Measurements from ENCODE around the gene THSD7A.

Gene THSD7A

GRCh38 chr7:11784769-11785536 lies 47.0 kb downstream of the THSD7A start:
- no peaks in the 10 kb centered on the region for H3K4me1 ChIP-seq (ENCODE audit: control insufficient read depth, insufficient read depth, low read length, unreplicated experiment)
- no peak overlapping the region for H2AFZ ChIP-seq (ENCODE audit: low read length, unreplicated experiment)
- H3K4me3 ChIP-seq (ENCODE audit: low read depth, low read length) = no peak overlapping the region
- H3K27me3 ChIP-seq (ENCODE audit: insufficient read depth, low read length) = 0 out of 2 replicates have a peak, but pooled peaks cover 5% of the 10 kb centered on the region
- H3K36me3 ChIP-seq (ENCODE audit: insufficient read depth, low read length) = no peaks in the 10 kb centered on the region
- no peaks in the 10 kb centered on the region for H3K79me2 ChIP-seq (ENCODE audit: control insufficient read depth, insufficient read depth, low read length, unreplicated experiment)
- H3K27ac ChIP-seq (ENCODE audit: low read depth, low read length) = no peak overlapping the region

GRCh38 chr7:11779864-11780674 lies 51.9 kb downstream of the THSD7A start:
- no peaks in the 10 kb centered on the region for H3K79me2 ChIP-seq (ENCODE audit: control insufficient read depth, insufficient read depth, low read length, unreplicated experiment)
- H3K27ac ChIP-seq (ENCODE audit: low read depth, low read length) = no peak overlapping the region
- no peak overlapping the region for H3K4me3 ChIP-seq (ENCODE audit: low read depth, low read length)
- H2AFZ ChIP-seq (ENCODE audit: low read length, unreplicated experiment) = no peak overlapping the region
- H3K36me3 ChIP-seq (ENCODE audit: insufficient read depth, low read length) = no peaks in the 10 kb centered on the region
- no peaks in the 10 kb centered on the region for H3K27me3 ChIP-seq (ENCODE audit: insufficient read depth, low read length)
- no peaks in the 10 kb centered on the region for H3K4me1 ChIP-seq (ENCODE audit: control insufficient read depth, insufficient read depth, low read length, unreplicated experiment)

- Histone ChIP-seq H3K79me2 (ENCODE audit: control insufficient read depth, insufficient read depth, low read length, unreplicated experiment) (no peaks in the 10 kb centered on the region), H3K4me3 (ENCODE audit: low read depth, low read length) (no peak overlapping the region), H2AFZ (ENCODE audit: low read length, unreplicated experiment) (no peak overlapping the region), H3K27me3 (ENCODE audit: insufficient read depth, low read length) (no peaks in the 10 kb centered on the region), H3K27ac (ENCODE audit: low read depth, low read length) (no peak overlapping the region), H3K4me1 (ENCODE audit: control insufficient read depth, insufficient read depth, low read length, unreplicated experiment) (no peaks in the 10 kb centered on the region), H3K36me3 (ENCODE audit: insufficient read depth, low read length) (no peaks in the 10 kb centered on the region)
Observed at GRCh38 chr7:11776039-11776438, 56.0 kb downstream of the THSD7A start.

GRCh38 chr7:11775401-11775800 lies 56.6 kb downstream of the THSD7A start:
- Histone ChIP-seq H3K27ac (ENCODE audit: low read depth, low read length) (no peak overlapping the region), H2AFZ (ENCODE audit: low read length, unreplicated experiment) (no peak overlapping the region), H3K79me2 (ENCODE audit: control insufficient read depth, insufficient read depth, low read length, unreplicated experiment) (no peaks in the 10 kb centered on the region), H3K36me3 (ENCODE audit: insufficient read depth, low read length) (no peaks in the 10 kb centered on the region), H3K4me1 (ENCODE audit: control insufficient read depth, insufficient read depth, low read length, unreplicated experiment) (no peaks in the 10 kb centered on the region), H3K27me3 (ENCODE audit: insufficient read depth, low read length) (no peaks in the 10 kb centered on the region), H3K4me3 (ENCODE audit: low read depth, low read length) (no peak overlapping the region)

GRCh38 chr7:11768263-11768662 lies 63.7 kb downstream of the THSD7A start:
- Histone ChIP-seq H2AFZ (ENCODE audit: low read length, unreplicated experiment) (no peak overlapping the region), H3K79me2 (ENCODE audit: control insufficient read depth, insufficient read depth, low read length, unreplicated experiment) (no peaks in the 10 kb centered on the region), H3K36me3 (ENCODE audit: insufficient read depth, low read length) (no peaks in the 10 kb centered on the region), H3K27ac (ENCODE audit: low read depth, low read length) (no peak overlapping the region), H3K4me3 (ENCODE audit: low read depth, low read length) (no peak overlapping the region), H3K27me3 (ENCODE audit: insufficient read depth, low read length) (no peaks in the 10 kb centered on the region), H3K4me1 (ENCODE audit: control insufficient read depth, insufficient read depth, low read length, unreplicated experiment) (no peaks in the 10 kb centered on the region)

- Histone ChIP-seq H3K36me3 (ENCODE audit: insufficient read depth, low read length) (no peaks in the 10 kb centered on the region), H2AFZ (ENCODE audit: low read length, unreplicated experiment) (no peak overlapping the region), H3K4me1 (ENCODE audit: control insufficient read depth, insufficient read depth, low read length, unreplicated experiment) (no peaks in the 10 kb centered on the region), H3K27ac (ENCODE audit: low read depth, low read length) (no peak overlapping the region), H3K27me3 (ENCODE audit: insufficient read depth, low read length) (no peaks in the 10 kb centered on the region), H3K79me2 (ENCODE audit: control insufficient read depth, insufficient read depth, low read length, unreplicated experiment) (no peaks in the 10 kb centered on the region), H3K4me3 (ENCODE audit: low read depth, low read length) (no peak overlapping the region)
Observed at GRCh38 chr7:11767148-11767547, 64.8 kb downstream of the THSD7A start.

GRCh38 chr7:11760372-11760771 lies 71.6 kb downstream of the THSD7A start:
- no peaks in the 10 kb centered on the region for H3K36me3 ChIP-seq (ENCODE audit: insufficient read depth, low read length)
- H3K27ac ChIP-seq (ENCODE audit: low read depth, low read length) = no peak overlapping the region
- no peaks in the 10 kb centered on the region for H3K79me2 ChIP-seq (ENCODE audit: control insufficient read depth, insufficient read depth, low read length, unreplicated experiment)
- H3K4me1 ChIP-seq (ENCODE audit: control insufficient read depth, insufficient read depth, low read length, unreplicated experiment) = no peaks in the 10 kb centered on the region
- H3K27me3 ChIP-seq (ENCODE audit: insufficient read depth, low read length) = no peaks in the 10 kb centered on the region
- no peak overlapping the region for H2AFZ ChIP-seq (ENCODE audit: low read length, unreplicated experiment)
- H3K4me3 ChIP-seq (ENCODE audit: low read depth, low read length) = no peak overlapping the region

- H3K27ac ChIP-seq (ENCODE audit: low read depth, low read length) = no peak overlapping the region
- no peaks in the 10 kb centered on the region for H3K4me1 ChIP-seq (ENCODE audit: control insufficient read depth, insufficient read depth, low read length, unreplicated experiment)
- H2AFZ ChIP-seq (ENCODE audit: low read length, unreplicated experiment) = no peak overlapping the region
- H3K79me2 ChIP-seq (ENCODE audit: control insufficient read depth, insufficient read depth, low read length, unreplicated experiment) = no peaks in the 10 kb centered on the region
- H3K36me3 ChIP-seq (ENCODE audit: insufficient read depth, low read length) = no peaks in the 10 kb centered on the region
- H3K27me3 ChIP-seq (ENCODE audit: insufficient read depth, low read length) = no peaks in the 10 kb centered on the region
- no peak overlapping the region for H3K4me3 ChIP-seq (ENCODE audit: low read depth, low read length)
Observed at GRCh38 chr7:11758627-11759111, 73.3 kb downstream of the THSD7A start.

GRCh38 chr7:11757153-11757552 lies 74.8 kb downstream of the THSD7A start:
- Histone ChIP-seq H3K27ac (ENCODE audit: low read depth, low read length) (no peak overlapping the region), H3K36me3 (ENCODE audit: insufficient read depth, low read length) (no peaks in the 10 kb centered on the region)

GRCh38 chr7:11754933-11755332 lies 77.1 kb downstream of the THSD7A start:
- no peaks in the 10 kb centered on the region for H3K36me3 ChIP-seq (ENCODE audit: insufficient read depth, low read length)
- H3K4me3 ChIP-seq (ENCODE audit: low read depth, low read length) = no peak overlapping the region
- H2AFZ ChIP-seq (ENCODE audit: low read length, unreplicated experiment) = no peak overlapping the region
- H3K4me1 ChIP-seq (ENCODE audit: control insufficient read depth, insufficient read depth, low read length, unreplicated experiment) = no peaks in the 10 kb centered on the region
- H3K79me2 ChIP-seq (ENCODE audit: control insufficient read depth, insufficient read depth, low read length, unreplicated experiment) = no peaks in the 10 kb centered on the region
- no peaks in the 10 kb centered on the region for H3K27me3 ChIP-seq (ENCODE audit: insufficient read depth, low read length)
- H3K27ac ChIP-seq (ENCODE audit: low read depth, low read length) = no peak overlapping the region

More at GRCh38 chr7:11757153-11757552, 74.8 kb downstream of the THSD7A start:
- Histone ChIP-seq H3K4me1 (ENCODE audit: control insufficient read depth, insufficient read depth, low read length, unreplicated experiment) (no peaks in the 10 kb centered on the region), H3K79me2 (ENCODE audit: control insufficient read depth, insufficient read depth, low read length, unreplicated experiment) (no peaks in the 10 kb centered on the region), H3K27me3 (ENCODE audit: insufficient read depth, low read length) (no peaks in the 10 kb centered on the region), H2AFZ (ENCODE audit: low read length, unreplicated experiment) (no peak overlapping the region), H3K4me3 (ENCODE audit: low read depth, low read length) (no peak overlapping the region)
